SK-N-SH (cell line): ENCODE data around the gene ARHGEF37. TPM values are rescaled to one million over a fixed set of nuclear protein-coding genes. Genes with fewer than 3 reads are reported as not detected.

ENCODE experiments used
- CTCF ChIA-PET: fragments of 300-600, 350-600 bp; formaldehyde crosslinking; extraction: SDS; loops from one replicate; lab custom pipeline; 2021; lab: Yijun Ruan, JAX
- POLR2A ChIA-PET: fragments of 350-600 bp; sonication (Branson Sonifier 250); formaldehyde crosslinking; extraction: SDS; loops from one replicate; lab custom pipeline; 2020; ENCODE audit warnings: antibody characterized with exemption, inconsistent platforms; lab: Yijun Ruan, JAX
- DNase-seq: peaks from one replicate; pipeline ENCODE4 v3.0.0; 2012
- H2AFZ ChIP-seq: fragments of 200-600 bp; sonication (generic); 2 replicates; pipeline ENCODE4 v1.8.1; 2016; ENCODE audit warnings: antibody characterized with exemption, mild to moderate bottlenecking, low read depth
- H3F3A ChIP-seq: fragments of 200-600 bp; sonication (generic); replicated peaks from 2 replicates; pipeline ENCODE3; 2016; ENCODE audit warnings: antibody characterized with exemption, mild to moderate bottlenecking; ENCODE audit not compliant: insufficient read depth
- H3K27ac ChIP-seq, 2 experiments: fragments of 200-500 bp in 1 of 2; fragments of 200-600 bp in 1 of 2; sonication (Bioruptor generic) in 1 of 2; sonication (generic), shearing (Covaris generic) in 1 of 2; 2 replicates each; pipeline versions ENCODE4 v1.5.1 to v1.6.1; 2014 to 2016; ENCODE audit warnings: low read depth in 2 of 2, inconsistent platforms in 1 of 2, low read length in 1 of 2, mild to moderate bottlenecking in 1 of 2, mixed read lengths in 1 of 2
- H3K27me3 ChIP-seq: fragments of 200-600 bp; sonication (generic), shearing (Covaris generic); 2 replicates; pipeline ENCODE4 v1.6.1; 2016; ENCODE audit warnings: mixed run types; ENCODE audit not compliant: insufficient read depth
- H3K36me3 ChIP-seq, 2 experiments: fragments of 200-500 bp in 1 of 2; fragments of 200-600 bp in 1 of 2; sonication (Bioruptor generic) in 1 of 2; sonication (generic) in 1 of 2; replicated peaks in 1 of 2; 2 replicates each; pipeline versions ENCODE3 to v1.5.1; 2014 to 2016; ENCODE audit warnings: low read length in 1 of 2, mild to moderate bottlenecking in 1 of 2; ENCODE audit not compliant: insufficient read depth in 2 of 2, control insufficient read depth in 1 of 2
- H3K4me1 ChIP-seq, 2 experiments: fragments of 200-500 bp in 1 of 2; fragments of 200-600 bp in 1 of 2; sonication (Bioruptor generic) in 1 of 2; sonication (generic), shearing (Covaris generic) in 1 of 2; 2 replicates each; pipeline versions ENCODE4 v1.5.1 to v1.6.1; 2014 to 2016; ENCODE audit warnings: low read depth in 1 of 2, low read length in 1 of 2, mixed run types in 1 of 2; ENCODE audit not compliant: insufficient read depth in 2 of 2, control insufficient read depth in 1 of 2
- H3K4me2 ChIP-seq: fragments of 200-600 bp; sonication (generic), shearing (Covaris generic); 2 replicates; pipeline ENCODE4 v1.6.1; 2017; ENCODE audit warnings: mixed run types
- H3K4me3 ChIP-seq, 2 experiments: fragments of 200-500 bp in 1 of 2; fragments of 200-600 bp in 1 of 2; sonication (Bioruptor generic) in 1 of 2; sonication (generic), shearing (Covaris generic) in 1 of 2; 2 replicates each; pipeline versions ENCODE4 v1.5.1 to v1.8.1; 2014 to 2016; ENCODE audit warnings: low read depth in 2 of 2, inconsistent platforms in 1 of 2, low read length in 1 of 2, mild to moderate bottlenecking in 1 of 2, mixed read lengths in 1 of 2, moderate library complexity in 1 of 2
- H3K79me2 ChIP-seq: fragments of 200-600 bp; sonication (generic); 2 replicates; pipeline ENCODE4 v1.8.1; 2017; ENCODE audit warnings: mild to moderate bottlenecking; ENCODE audit not compliant: insufficient read depth
- H3K9ac ChIP-seq: fragments of 200-600 bp; sonication (generic); 2 replicates; pipeline ENCODE4 v1.6.1; 2017; ENCODE audit warnings: mixed run types
- H3K9me2 ChIP-seq: fragments of 200-600 bp; sonication (generic); 2 replicates; pipeline ENCODE4 v1.6.1; 2017; ENCODE audit warnings: mixed run types
- H3K9me3 ChIP-seq: fragments of 200-600 bp; sonication (generic); 2 replicates; pipeline ENCODE4 v1.6.1; 2017; ENCODE audit warnings: mixed run types, mild to moderate bottlenecking, moderate library complexity
- H4K20me1 ChIP-seq: fragments of 200-600 bp; sonication (generic); 2 replicates; pipeline ENCODE4 v1.6.1; 2017; ENCODE audit warnings: mild to moderate bottlenecking, mixed run types; ENCODE audit not compliant: insufficient read depth
- FOSL2 ChIP-seq: IDR thresholded peaks from 2 replicates; pipeline ENCODE4 v1.4.0; 2012; ENCODE audit warnings: low read depth, mild to moderate bottlenecking, moderate library complexity, borderline replicate concordance
- GABPA ChIP-seq: IDR thresholded peaks from 2 replicates; pipeline ENCODE4 v1.4.0; 2012; ENCODE audit warnings: low read depth, mild to moderate bottlenecking
- JUND ChIP-seq: IDR thresholded peaks from 2 replicates; pipeline ENCODE4 v1.4.0; 2012
- NFIC ChIP-seq: IDR thresholded peaks from 2 replicates; pipeline ENCODE4 v1.4.0; 2012; ENCODE audit warnings: borderline replicate concordance
- NRF1 ChIP-seq: IDR thresholded peaks from 2 replicates; pipeline ENCODE4 v1.6.1; 2012; ENCODE audit warnings: low read depth, mild to moderate bottlenecking, low read length
- POLR2AphosphoS5 ChIP-seq: IDR thresholded peaks from 2 replicates; pipeline ENCODE4 v1.6.1; 2012; ENCODE audit warnings: low read depth, low read length
- RCOR1 ChIP-seq: fragments of 150-350 bp; IDR thresholded peaks from 2 replicates; pipeline ENCODE4 v1.6.1; 2017; ENCODE audit warnings: antibody characterized with exemption, low read length
- SMC3 ChIP-seq: IDR thresholded peaks from 2 replicates; pipeline ENCODE4 v1.6.1; 2012; ENCODE audit warnings: low read depth, low read length, improper control_type of control experiment
- USF1 ChIP-seq: IDR thresholded peaks from 2 replicates; pipeline ENCODE4 v1.4.0; 2012; ENCODE audit warnings: low read depth, borderline replicate concordance
- USF2 ChIP-seq: fragments of 150-350 bp; IDR thresholded peaks from 2 replicates; pipeline ENCODE4 v1.6.1; 2017; ENCODE audit warnings: antibody characterized with exemption, low read length, low read depth, borderline replicate concordance
- YY1 ChIP-seq: IDR thresholded peaks from 2 replicates; pipeline ENCODE4 v1.4.0; 2012; ENCODE audit warnings: low read depth, mild to moderate bottlenecking
- WGBS: methylation state at CpG from one replicate; pipeline ENCODE4 v1.1.6; 2017; ENCODE audit warnings: low lambda C conversion rate; 5-methylcytosine and 5-hydroxymethylcytosine counted together
- polyA plus RNA-seq, 3 experiments: library from polyadenylated mRNA; depleted of rRNA; stranded (reverse); fragments of >200 nt; gene quantifications; 2 replicates each; pipeline ENCODE4 v1.2.3, GENCODE V29; 2012
- TF ChIP-seq, protein P1 (sequence below): IDR thresholded peaks from 2 replicates; pipeline ENCODE4 v1.4.0; 2012; ENCODE audit warnings: low read depth
- TF ChIP-seq, protein P2 (sequence below): IDR thresholded peaks from 2 replicates; pipeline ENCODE4 v1.4.0; 2012; ENCODE audit warnings: low read depth, borderline replicate concordance

ARHGEF37 gene
- polyA plus RNA-seq, 1 of the 3 experiments (the other 2 are of a cell fraction), result 0.94 TPM

GRCh38 chr5:149609640-149610219 lies 28.4 kb downstream of the ARHGEF37 start (continued):
- no peak for TF ChIP-seq USF2
- TF ChIP-seq SMC3, result no peak
- TF ChIP-seq FOSL2, result no peak
- TF ChIP-seq NFIC, result no peak
- TF ChIP-seq, protein P1, sequence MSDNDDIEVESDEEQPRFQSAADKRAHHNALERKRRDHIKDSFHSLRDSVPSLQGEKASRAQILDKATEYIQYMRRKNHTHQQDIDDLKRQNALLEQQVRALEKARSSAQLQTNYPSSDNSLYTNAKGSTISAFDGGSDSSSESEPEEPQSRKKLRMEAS, result no peak
- TF ChIP-seq, all 33 proteins: peak for 0

DNA sequence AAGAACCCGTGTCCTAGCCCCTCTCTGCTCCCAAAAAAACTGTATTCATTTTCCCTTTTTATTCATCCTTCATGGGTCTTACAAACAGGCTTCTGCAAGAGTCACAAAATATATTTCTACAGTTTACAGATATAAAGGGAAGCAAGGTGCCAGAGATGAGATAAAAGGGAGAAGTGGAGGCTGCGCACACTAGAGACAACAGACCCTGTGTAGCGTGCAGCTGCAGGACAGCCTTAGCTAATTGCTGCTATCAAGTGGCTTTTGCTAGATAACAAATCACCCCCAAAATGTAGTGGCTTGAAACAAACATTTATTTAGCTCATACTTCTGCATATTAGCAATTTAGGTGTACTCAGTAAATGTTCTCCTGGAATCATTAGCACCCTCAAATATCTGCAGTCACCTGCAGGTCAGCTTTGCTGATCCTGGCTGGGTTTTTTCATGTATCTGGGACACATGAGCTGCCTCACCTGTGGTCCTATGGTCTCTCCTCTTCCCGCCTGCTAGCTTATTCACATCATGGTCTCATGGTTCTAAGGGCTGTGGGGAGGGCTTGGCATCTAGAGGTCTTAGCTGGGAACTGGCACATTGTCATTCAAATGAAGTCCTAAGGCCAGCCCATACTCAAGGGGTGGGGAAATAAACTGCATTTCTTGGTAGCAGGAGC lies 29.4 kb downstream of the ARHGEF37 start:
- Histone ChIP-seq H3F3A (no peaks in the 10 kb centered on the region), H3K9me2 (no peaks in the 10 kb centered on the region), H3K9ac (no peak overlapping the region), H3K4me1 (no peaks in the 10 kb centered on the region), H2AFZ (no peak overlapping the region), H3K4me3 (no peak overlapping the region), H3K4me2 (no peak overlapping the region), H3K79me2 (no peaks in the 10 kb centered on the region), H4K20me1 (no peaks in the 10 kb centered on the region), H3K9me3 (0 out of 2 replicates have a peak, but pooled peaks cover 7% of the 10 kb centered on the region), H3K27me3 (no peaks in the 10 kb centered on the region), H3K36me3 (peaks cover 0 to 2% of the 10 kb centered on the region in 2 experiments), H3K27ac (no peak overlapping the region)
- no peak for TF ChIP-seq GABPA
- no peak for TF ChIP-seq JUND
- TF ChIP-seq NFIC, result no peak
- no peak for TF ChIP-seq USF2
- TF ChIP-seq RCOR1, result no peak
- no peak for TF ChIP-seq YY1
- TF ChIP-seq, protein P2, sequence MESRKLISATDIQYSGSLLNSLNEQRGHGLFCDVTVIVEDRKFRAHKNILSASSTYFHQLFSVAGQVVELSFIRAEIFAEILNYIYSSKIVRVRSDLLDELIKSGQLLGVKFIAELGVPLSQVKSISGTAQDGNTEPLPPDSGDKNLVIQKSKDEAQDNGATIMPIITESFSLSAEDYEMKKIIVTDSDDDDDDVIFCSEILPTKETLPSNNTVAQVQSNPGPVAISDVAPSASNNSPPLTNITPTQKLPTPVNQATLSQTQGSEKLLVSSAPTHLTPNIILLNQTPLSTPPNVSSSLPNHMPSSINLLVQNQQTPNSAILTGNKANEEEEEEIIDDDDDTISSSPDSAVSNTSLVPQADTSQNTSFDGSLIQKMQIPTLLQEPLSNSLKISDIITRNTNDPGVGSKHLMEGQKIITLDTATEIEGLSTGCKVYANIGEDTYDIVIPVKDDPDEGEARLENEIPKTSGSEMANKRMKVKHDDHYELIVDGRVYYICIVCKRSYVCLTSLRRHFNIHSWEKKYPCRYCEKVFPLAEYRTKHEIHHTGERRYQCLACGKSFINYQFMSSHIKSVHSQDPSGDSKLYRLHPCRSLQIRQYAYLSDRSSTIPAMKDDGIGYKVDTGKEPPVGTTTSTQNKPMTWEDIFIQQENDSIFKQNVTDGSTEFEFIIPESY, result no peak
- no peak for TF ChIP-seq NRF1
- no peak for TF ChIP-seq POLR2AphosphoS5
- TF ChIP-seq FOSL2, result no peak
- no peak for TF ChIP-seq USF1
- ChIA-PET POLR2A (no interaction called here), CTCF (interaction anchor here (0.9 to 3.8 kb wide), 7 partner anchors 8 to 380 kb away, joined by 3 to 28 read pairs (median 4); no protein-coding TSS in a partner anchor)
- DNase-seq, result no peak
- WGBS, result 97% methylated on average over 4 of the region's 4 CpGs
